Hepatocyte (in vitro differentiated cells): ENCODE data around the gene DOHH. TPM values are rescaled to one million over a fixed set of nuclear protein-coding genes. Genes with fewer than 3 reads are reported as not detected.

Experiments
- DNase-seq: peaks from one replicate; pipeline ENCODE4 v3.0.0-alpha.2; 2016; ENCODE audit warnings: low spot score
- H2AFZ ChIP-seq: fragments of 200-600 bp; sonication (generic); 2 replicates; pipeline ENCODE4 v1.6.0; 2016; ENCODE audit warnings: antibody characterized with exemption, mild to moderate bottlenecking
- H3K27ac ChIP-seq: fragments of 200-600 bp; sonication (generic); 2 replicates; pipeline ENCODE4 v1.5.1; 2016; ENCODE audit warnings: mild to moderate bottlenecking
- H3K27me3 ChIP-seq: fragments of 200-600 bp; sonication (generic); 2 replicates; pipeline ENCODE4 v1.6.1; 2016
- H3K36me3 ChIP-seq: fragments of 200-600 bp; sonication (generic); replicated peaks from 2 replicates; pipeline ENCODE4 v1.5.1; 2016; ENCODE audit warnings: low read depth; ENCODE audit not compliant: insufficient read depth
- H3K4me1 ChIP-seq: fragments of 200-600 bp; sonication (generic); 2 replicates; pipeline ENCODE4 v1.5.1; 2016; ENCODE audit warnings: mild to moderate bottlenecking, moderate library complexity; ENCODE audit not compliant: insufficient read depth
- H3K4me2 ChIP-seq: fragments of 200-600 bp; sonication (generic); 2 replicates; pipeline ENCODE4 v1.6.0; 2016
- H3K4me3 ChIP-seq: fragments of 200-600 bp; sonication (generic); 2 replicates; pipeline ENCODE4 v1.5.1; 2016; ENCODE audit warnings: mild to moderate bottlenecking
- H3K79me2 ChIP-seq: fragments of 200-600 bp; sonication (generic); 2 replicates; pipeline ENCODE4 v1.6.0; 2017; ENCODE audit warnings: mild to moderate bottlenecking
- H3K9me2 ChIP-seq: fragments of 200-600 bp; sonication (generic); replicated peaks from 2 replicates; pipeline ENCODE4 v1.6.0; 2017; ENCODE audit warnings: mild to moderate bottlenecking; ENCODE audit not compliant: insufficient read depth
- H3K9me3 ChIP-seq: fragments of 200-600 bp; sonication (generic); 2 replicates; pipeline ENCODE4 v1.5.1; 2016; ENCODE audit warnings: low read depth, mild to moderate bottlenecking
- H4K20me1 ChIP-seq: fragments of 200-600 bp; sonication (generic); 2 replicates; pipeline ENCODE4 v1.6.0; 2016; ENCODE audit warnings: mild to moderate bottlenecking; ENCODE audit not compliant: insufficient read depth, poor library complexity, severe bottlenecking
- CTCF ChIP-seq: fragments of 200-600 bp; sonication (generic); IDR thresholded peaks from 2 replicates; pipeline ENCODE4 v1.5.1; 2016; ENCODE audit warnings: antibody characterized with exemption, mild to moderate bottlenecking; ENCODE audit not compliant: poor library complexity
- EZH2 ChIP-seq: fragments of 200-600 bp; sonication (generic); IDR thresholded peaks from 2 replicates; pipeline ENCODE4 v1.6.1; 2016; ENCODE audit warnings: antibody characterized with exemption, mild to moderate bottlenecking, borderline replicate concordance
- EZH2phosphoT487 ChIP-seq: fragments of 200-600 bp; sonication (generic); IDR thresholded peaks from one replicate; pipeline ENCODE4 v1.6.1; 2018; ENCODE audit warnings: antibody characterized with exemption, mild to moderate bottlenecking, low read depth, moderate library complexity; ENCODE audit not compliant: unreplicated experiment, severe bottlenecking
- WGBS: methylation state at CpG from one replicate; pipeline ENCODE4 v1.1.6; 2016; ENCODE audit warnings: low lambda C conversion rate; ENCODE audit errors: missing lambda C conversion rate; 5-methylcytosine and 5-hydroxymethylcytosine counted together
- polyA plus RNA-seq: library from polyadenylated mRNA; unstranded; fragments of >200 nt; fragmentation: Nextera tagmentation; extraction: Ambion mirVana; gene quantifications from 2 replicates; pipeline ENCODE4 v1.2.1, GENCODE V29; 2016
- total RNA-seq: library from RNA; depleted of rRNA; stranded (reverse); fragments of >200 nt; gene quantifications from 2 replicates; pipeline ENCODE4 v1.2.3, GENCODE V29; 2014

Gene DOHH
- total and polyA plus RNA-seq, 2 experiments from 2014 or later = 14.9 to 17.6 TPM

DNA sequence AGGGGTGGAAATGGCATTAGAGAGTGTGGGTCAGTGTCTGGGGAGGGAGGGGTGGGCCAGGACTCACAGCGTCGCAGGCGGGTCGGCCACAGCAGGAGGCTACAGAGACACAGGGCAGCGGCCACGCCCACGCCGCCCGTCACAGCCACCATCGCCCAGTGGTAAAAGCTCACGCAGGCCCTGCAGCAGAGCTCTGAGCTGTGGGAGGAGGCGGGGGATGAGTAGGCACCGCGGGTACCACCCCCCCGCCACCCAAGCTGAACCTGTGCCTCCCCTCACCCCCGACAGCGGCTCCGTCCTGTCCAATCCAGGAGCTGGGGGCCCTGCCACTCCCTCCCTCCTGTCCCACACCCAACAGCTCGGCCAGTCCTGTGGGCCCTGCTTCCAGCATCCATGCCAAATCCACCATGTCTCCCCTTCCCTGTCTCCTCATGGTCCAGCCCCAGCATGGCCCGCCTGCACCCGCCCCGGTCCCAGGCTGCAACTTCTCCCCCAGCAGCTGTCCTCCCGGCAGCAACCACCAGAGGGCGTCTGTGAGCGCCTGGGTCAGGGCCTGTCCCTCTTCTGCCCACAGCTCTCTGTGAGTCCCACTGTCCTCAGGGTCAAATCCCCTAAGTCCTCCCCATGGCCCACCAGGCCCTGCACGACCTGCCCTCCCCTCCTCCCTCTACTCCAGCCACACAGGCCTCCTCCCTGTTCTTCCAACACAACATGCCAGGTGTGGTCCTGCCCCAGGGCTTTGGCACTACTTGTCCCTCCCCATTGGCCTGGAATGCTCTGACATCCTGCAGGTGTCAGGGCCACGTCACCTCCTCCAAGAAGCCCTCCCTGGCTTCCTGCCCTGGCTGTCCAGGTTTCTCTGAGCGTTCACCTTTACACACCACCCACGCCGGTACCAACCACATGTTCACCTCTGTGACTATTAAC is 44.5 kb upstream of the DOHH start:
- WGBS = 62% methylated on average over 17 of the region's 30 CpGs
- H2AFZ ChIP-seq = no peak overlapping the region
- H3K4me3 ChIP-seq = no peak overlapping the region
- H3K79me2 ChIP-seq = no peaks in the 10 kb centered on the region
- no peaks in the 10 kb centered on the region for H3K9me3 ChIP-seq
- H3K9me2 ChIP-seq = no peaks in the 10 kb centered on the region
- no peak overlapping the region for H3K27ac ChIP-seq
- no peaks in the 10 kb centered on the region for H4K20me1 ChIP-seq
- no peaks in the 10 kb centered on the region for H3K4me1 ChIP-seq
- H3K27me3 ChIP-seq = no peaks in the 10 kb centered on the region
- no peaks in the 10 kb centered on the region for H3K36me3 ChIP-seq
- H3K4me2 ChIP-seq = no peak overlapping the region
- no peak for TF ChIP-seq EZH2phosphoT487
- TF ChIP-seq CTCF = peak; percentile 85
- DNase-seq = peak; percentile 58

GRCh38 chr19:3544058-3544376 is 43.5 kb upstream of the DOHH start:
- no peaks in the 10 kb centered on the region for H3K79me2 ChIP-seq
- H3K9me3 ChIP-seq = no peaks in the 10 kb centered on the region
- no peaks in the 10 kb centered on the region for H3K9me2 ChIP-seq
- no peaks in the 10 kb centered on the region for H4K20me1 ChIP-seq
- TF ChIP-seq CTCF (no peak), EZH2phosphoT487 (no peak), EZH2 (no peak)
- WGBS = 87% methylated on average over 9 of the region's 9 CpGs
- H3K4me3 ChIP-seq = no peak overlapping the region
- no peak overlapping the region for H3K27ac ChIP-seq
- no peaks in the 10 kb centered on the region for H3K4me1 ChIP-seq
- no peaks in the 10 kb centered on the region for H3K36me3 ChIP-seq
- no peak for DNase-seq
- H3K27me3 ChIP-seq = no peaks in the 10 kb centered on the region
- no peak overlapping the region for H2AFZ ChIP-seq
- H3K4me2 ChIP-seq = no peak overlapping the region

DNA sequence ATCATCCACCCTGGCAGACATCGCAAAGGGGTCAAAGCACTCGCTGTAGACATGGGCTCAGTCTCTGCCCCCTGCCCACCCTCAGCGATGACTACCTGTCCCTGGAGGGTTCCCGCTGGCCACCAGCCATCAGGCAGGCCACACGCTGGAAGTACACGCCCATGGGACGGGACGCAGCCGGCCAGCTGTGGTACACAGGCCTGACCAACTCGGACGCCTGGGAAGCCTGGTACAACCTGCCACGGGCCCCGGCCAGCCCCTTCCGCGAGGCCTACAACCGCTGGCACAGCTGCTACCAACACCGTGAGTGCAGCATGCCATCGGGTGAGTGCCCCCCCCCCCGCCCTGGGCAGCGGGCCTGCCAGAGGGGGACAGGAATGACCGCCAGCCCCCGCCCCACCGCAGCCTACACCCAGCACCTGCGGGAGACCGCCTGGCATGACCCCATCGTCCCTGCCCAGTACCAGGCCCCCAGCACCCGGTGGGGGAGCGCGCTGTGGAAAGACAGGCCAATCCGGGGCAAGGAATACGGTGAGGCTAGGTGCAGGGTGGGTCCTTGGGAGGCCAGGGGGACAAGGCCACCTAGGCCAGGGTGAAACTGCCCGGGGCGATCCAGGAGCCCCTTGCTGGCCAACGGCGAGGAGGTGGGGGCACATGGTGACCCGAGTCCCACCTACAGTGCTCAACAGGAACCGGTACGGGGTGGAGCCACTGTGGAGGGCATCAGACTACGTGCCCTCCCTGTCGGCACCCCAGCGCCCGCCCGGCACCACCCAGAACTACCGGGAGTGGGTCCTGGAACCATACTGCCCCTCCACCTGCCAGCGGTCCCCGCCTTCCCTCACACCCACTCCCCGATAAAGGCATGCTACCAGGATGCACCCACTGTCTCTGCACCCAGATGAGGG is 42.9 kb upstream of the DOHH start:
- Histone ChIP-seq H3K27ac (no peak overlapping the region), H2AFZ (no peak overlapping the region), H3K9me2 (no peaks in the 10 kb centered on the region), H4K20me1 (peaks cover 3% of the 10 kb centered on the region), H3K9me3 (no peaks in the 10 kb centered on the region), H3K36me3 (no peaks in the 10 kb centered on the region), H3K4me3 (no peak overlapping the region), H3K4me2 (no peak overlapping the region), H3K4me1 (no peaks in the 10 kb centered on the region), H3K27me3 (no peaks in the 10 kb centered on the region), H3K79me2 (no peaks in the 10 kb centered on the region)
- 94% methylated on average over 33 of the region's 47 CpGs for WGBS
- TF ChIP-seq EZH2 (no peak), EZH2phosphoT487 (no peak), CTCF (no peak)
- DNase-seq = no peak
